ENCODE measurements around the gene NFATC1. TPM values are rescaled to one million over a fixed set of nuclear protein-coding genes. Genes with fewer than 3 reads are reported as not detected.

The NFATC1 gene
- total RNA-seq, 1 donor from 2014 or later = 40.2 TPM

DNA sequence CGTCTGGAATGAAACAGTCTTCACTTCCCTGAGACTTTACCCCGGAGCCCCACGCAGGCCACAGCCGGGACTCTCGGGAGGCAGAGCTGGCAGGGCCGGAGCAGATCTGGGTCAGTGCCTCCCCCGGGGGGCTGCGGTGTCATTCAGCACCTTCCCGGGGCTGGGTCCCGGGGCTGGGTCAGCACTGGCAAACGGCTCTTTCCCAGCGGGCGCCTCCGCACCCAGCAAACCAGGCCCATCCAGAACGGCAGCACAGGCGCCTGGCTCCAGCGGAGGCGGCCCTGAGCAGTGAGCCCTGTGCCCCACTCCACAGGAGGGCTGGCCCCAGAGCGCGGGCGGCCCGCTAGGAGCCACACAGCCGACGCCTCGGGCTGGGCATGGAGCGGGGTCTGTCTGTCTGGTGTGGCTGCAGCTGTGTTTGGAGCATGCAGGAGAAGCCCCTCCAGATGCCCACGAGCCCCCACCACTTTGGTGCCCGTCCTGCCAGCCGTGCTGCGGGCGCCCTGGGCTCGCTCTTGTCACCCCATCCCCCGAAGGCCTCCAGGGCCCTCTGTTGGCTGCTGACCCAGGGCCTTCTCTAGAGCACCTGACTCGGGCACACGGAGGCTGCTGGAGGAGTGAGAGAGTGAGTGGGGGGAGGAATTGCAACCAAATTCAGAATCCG, 151.8 kb downstream of the NFATC1 start:
- intact Hi-C loops (cut with micrococcal nuclease) = no loop called here

GRCh38 chr18:79548077-79548450, 152.3 kb downstream of the NFATC1 start:
- intact Hi-C loops (cut with micrococcal nuclease) = no loop called here

GRCh38 chr18:79548621-79548985, 152.9 kb downstream of the NFATC1 start:
- intact Hi-C loops (cut with micrococcal nuclease) = no loop called here

DNA sequence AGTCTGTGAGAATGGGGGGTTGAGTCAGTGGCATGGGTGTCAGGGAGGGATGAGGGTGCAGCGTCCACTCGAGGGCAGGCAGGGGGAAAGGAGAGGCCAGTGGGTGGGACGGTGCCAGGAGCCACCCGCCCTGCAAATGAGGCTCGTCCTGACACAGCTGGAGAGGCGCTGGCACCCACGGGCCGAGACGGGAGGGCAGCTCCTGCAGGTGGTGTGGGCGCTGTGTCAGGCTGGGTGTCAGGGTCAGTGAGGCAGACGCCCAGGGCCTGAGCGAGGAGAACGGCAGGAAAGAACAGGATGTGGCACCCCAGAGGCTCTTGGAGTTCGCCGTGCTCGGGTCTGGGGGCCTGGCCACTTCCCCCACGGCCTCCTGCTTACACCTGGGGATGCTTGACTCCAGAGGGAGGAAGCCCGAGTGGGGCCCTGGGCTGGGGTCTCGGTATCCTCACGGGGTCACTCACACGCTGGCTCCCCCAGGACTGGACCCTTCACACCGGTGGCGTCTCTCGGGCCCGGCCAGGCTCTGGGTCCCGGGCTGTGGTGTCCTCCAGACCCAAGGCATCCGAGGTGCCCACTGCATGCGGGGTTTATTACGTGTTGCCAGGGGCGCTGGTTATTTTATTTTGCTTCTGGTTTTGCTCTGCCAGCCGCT, 153.4 kb downstream of the NFATC1 start:
- intact Hi-C loops (cut with micrococcal nuclease) = no loop called here

DNA sequence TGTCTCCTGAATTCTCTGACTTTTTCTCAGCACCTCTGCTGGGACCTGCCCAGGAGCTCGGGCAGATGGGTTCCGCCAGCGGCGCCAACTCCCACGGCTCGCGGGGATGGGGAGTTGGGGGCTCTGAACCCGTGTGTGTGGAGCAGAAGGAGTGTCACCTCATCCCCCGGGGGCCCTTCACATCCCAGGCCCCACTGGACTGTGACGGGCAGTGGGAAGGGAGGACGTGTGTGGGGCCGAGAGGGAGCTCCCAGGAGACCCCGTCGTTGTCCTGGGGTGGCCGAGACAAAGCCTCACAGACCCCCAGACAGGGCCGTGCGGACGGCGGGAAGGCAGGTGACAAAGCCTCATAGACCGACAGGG, 153.9 kb downstream of the NFATC1 start:
- intact Hi-C loops (cut with micrococcal nuclease) = no loop called here

DNA sequence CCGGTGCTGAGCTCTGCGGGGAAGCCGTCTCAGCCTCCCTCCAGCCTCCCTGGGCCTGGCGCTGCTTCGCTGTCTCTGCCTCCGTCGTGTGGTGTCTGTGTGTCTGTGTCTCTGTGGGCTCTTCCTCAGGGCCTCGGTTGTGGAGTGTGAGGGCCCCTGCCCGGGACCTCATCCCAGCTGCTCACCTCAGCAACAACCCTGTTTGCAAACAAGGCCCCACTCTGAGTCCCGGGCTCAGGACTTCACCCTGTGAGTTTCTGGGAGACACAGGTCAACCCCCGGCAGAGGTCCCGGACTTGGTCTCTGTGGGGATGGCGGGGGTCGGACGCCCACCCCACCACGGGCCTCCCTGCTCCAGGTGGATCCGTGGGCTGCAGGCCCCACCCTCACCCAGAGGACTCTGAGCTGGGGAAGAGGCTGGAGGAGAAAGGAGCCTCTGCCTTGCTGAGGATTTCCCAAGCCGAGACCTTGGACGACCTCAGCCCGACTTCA, 156.5 kb downstream of the NFATC1 start:
- intact Hi-C loops (cut with micrococcal nuclease) = no loop called here

DNA sequence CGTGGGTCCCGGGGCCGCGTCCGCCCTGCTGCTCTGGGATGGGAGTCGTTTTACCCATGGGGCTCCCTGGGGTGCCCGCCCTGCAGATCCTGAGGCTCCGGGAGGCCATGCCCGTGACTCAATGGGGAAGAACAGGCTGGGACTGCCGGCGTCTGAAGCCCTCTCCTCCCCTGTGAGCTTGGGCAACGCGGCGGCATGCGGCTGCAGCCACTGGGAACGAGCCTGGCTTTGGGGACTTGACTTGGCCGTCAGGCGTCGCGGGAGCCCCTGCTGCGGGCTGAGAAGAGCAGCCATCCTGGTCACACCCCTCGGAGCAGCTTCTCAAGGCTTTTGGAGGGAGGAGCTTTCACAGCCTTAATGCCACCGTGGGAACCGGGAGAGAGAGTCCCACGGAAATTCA, 157.0 kb downstream of the NFATC1 start:
- intact Hi-C loops (cut with micrococcal nuclease) = no loop called here

GRCh38 chr18:79553154-79553553, 157.4 kb downstream of the NFATC1 start:
- intact Hi-C loops (cut with micrococcal nuclease) = no loop called here

DNA sequence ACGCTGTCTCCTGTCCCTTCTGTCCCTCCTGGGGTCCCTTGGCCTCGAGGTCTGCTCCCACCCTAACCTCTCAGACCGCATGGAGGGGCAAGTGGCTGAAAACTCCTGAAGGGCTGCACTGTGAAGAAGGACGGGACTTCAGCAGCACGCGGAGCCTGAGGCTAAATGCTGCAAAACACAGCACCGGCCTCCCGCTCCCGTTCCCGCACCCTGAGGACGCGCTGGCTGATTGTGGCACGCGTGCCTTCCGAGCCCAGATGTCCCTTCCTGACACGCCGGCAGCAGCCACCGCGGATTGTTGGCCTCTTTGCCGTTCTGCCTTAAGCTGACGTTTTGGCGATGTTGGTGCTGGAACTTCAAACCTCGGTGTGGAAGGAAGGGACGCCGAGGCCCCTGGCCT, 158.0 kb downstream of the NFATC1 start:
- intact Hi-C loops (cut with micrococcal nuclease) = no loop called here

DNA sequence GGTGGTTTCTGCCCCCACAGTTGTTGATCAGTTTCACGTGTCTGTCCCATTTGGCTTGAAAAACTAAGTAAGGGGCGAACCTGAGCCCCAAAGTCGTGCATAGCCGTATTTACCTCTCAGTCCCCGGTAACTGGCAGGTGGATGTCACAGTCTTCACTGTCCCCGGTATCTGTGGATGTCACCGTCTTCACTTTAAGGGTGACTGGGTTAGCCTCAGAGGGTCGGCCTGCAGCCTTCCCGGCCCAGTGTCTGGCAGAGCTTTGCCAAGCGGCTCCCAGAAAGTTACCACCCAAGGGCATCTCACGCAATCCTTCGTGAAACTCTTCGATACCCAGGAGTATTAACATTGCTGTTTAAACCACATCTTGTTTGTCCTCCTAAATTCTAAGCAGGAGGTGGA, 158.6 kb downstream of the NFATC1 start:
- intact Hi-C loops (cut with micrococcal nuclease) = no loop called here

- intact Hi-C loops (cut with micrococcal nuclease) = no loop called here
Measured at GRCh38 chr18:79554945-79555645, 159.4 kb downstream of the NFATC1 start.

DNA sequence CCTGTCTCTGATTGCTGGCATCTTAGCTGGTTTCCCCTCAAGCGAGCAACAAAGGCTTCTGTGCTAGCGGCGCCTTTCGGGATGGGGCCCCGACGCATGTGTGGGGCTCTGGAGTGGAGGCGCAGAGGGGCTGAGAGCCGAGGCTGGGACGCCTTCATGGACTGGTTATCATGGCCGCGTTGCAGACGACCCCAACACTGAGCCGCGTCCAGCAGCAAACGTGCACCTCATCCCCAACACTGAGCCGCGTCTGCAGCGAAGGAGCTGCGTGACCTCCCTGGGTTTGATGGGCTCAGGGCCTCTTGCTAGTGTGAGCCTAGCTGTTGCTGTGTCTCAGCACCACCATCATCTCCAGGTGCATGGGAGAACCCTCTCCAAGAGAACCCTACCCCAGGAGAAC, 160.2 kb downstream of the NFATC1 start:
- intact Hi-C loops (cut with micrococcal nuclease) = no loop called here

GRCh38 chr18:79556829-79557585, 161.3 kb downstream of the NFATC1 start:
- intact Hi-C loops (cut with micrococcal nuclease) = no loop called here

DNA sequence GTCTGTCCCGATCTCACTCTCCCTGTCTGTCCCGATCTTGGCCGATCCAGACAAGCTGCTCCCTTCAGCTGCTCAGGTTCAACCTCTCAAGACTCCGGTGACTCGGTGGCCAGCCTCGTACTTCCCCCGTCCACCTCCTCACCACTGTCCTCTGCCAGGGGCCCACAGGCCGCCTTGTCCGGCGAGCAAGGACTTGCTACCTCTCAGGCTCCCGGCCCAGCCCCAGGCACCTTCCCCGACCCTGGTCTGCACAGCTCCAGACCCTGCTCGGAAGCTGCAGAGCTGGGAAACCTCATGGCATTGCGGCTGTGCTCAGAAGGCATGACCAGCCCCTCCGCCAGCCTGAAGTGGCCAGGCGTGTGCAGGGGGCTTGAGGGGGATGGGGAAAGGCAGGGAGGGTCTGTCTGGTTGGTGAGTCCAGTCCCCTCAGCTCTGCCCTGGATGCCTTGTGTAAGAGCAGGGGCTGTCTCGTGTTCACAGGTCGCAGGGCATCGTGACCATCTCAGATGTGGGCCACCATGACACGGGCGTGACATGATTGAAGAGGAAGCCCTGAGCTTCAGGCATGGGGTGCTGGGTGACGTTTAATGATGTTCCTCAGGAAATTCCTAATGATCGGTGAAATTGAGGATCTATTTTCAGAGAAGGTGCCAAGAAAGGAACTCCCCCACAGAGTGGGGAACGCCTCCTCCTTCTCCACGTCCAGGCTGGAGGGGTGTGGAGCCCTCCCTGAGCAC, 162.6 kb downstream of the NFATC1 start:
- intact Hi-C loops (cut with micrococcal nuclease) = no loop called here

DNA sequence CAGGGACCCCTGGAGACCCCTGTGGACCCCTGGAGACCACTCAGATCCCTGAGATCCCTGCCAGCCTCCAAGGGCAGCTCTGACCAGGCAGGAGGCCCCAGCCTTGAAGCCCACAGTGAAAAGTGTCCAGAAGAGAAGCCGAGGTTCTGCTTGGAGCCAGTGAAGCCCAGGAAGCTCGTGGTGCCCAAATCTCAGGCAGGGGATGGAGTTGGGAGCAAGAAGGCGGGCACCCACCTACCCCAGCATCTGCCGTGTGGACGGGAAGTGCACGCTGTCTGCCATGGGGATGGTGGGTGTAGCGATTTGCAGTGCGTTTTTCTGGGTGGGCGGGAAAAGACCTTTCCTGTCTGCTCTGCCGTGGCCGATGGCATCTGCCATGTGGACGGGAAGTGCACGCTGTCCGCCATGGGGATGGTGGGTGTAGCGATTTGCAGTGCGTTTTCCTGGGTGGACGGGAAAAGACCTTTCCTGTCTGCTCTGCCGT, 163.2 kb downstream of the NFATC1 start:
- intact Hi-C loops (cut with micrococcal nuclease) = no loop called here

DNA sequence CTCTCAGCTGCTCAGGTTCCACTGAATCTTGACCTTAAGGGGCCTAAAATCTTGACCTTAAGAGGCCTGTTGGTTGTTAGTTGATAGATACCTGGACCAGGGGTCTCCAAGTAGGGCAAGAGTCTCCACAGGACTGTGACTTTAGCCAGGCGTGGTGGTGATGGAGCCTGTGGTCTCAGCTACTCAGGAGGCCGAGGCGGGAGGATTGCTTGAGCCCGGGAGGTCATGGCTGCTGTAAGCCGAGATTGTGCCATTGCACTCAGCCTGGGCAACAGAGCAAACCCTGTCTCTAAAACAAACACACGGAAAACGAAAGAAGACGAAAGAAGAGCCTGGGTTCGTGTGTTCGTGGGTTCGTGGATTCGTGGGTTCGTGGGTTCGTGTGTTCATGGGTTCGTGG, 163.7 kb downstream of the NFATC1 start:
- intact Hi-C loops (cut with micrococcal nuclease) = no loop called here

DNA sequence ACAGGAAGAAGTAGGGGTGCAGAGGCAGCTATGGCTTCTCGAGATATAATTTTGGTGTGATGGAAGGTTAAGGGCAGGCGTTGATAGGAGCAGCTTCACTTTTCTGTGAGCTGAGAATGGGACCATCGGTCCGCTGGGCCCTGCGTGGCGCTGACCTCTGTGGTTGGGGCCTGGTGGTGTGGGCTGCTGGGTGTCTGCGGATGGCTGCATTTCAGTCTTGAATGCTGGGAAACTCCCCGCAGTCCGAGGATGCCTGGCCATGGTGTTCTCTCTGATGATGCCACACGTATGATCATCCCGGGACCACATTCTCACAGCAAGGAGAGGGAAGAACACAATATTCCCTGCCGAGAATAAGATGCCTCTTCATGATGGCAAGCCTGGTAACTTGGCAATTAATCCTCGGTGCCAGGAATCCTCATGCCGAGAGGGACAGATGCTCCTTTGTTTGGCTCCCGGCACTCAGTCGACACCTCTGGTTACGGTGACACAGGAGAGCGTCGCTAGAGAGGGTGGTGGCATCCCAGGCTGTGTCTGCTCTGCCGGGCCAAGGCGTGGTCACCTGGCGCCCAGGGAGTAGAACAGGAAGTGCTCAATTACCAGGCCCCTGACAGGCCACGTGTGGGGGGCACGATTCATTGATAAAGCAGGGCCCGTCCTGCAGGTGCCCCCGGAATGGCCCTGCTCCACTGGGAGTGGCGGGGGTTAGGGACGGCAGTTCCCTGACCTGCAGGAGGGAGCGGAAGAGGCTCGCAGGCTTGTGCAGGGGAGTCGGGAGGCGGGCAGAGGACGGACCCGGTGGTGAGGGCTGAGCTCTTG, 164.5 kb downstream of the NFATC1 start:
- intact Hi-C loops (cut with micrococcal nuclease) = no loop called here

DNA sequence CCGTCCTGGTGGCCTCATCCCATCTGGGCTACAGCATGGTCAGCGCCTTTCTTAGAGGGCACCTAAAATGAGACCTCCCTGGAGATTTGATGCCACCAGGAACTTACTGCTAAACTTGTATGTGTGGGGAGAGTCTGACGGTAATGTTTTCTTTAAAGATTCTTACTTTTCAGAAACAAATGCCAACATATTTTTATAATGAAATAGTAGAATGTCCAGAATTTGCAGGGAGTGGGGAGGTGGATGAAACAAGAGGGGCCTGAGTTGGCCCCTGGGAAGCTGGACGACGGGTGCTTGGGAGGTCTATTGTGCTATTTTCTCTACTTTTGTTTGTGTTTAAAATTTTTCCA, 165.1 kb downstream of the NFATC1 start:
- intact Hi-C loops (cut with micrococcal nuclease) = no loop called here

DNA sequence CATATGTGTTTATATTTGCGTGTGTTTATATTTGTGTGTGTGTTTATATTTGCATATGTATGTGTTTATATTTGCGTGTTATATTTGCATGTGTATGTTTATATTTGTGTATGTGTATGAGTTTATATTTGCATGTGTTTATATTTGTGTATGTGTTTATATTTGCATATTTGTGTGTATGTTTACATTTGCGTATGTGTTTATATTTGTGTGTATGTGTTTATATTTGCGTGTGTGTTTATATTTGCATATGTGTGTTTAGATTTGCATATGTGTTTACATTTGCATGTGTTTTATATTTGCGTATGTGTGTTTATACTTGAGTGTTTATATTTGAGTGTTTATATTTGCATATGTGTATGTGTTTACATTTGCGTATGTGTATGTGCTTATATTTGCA, 168.2 kb downstream of the NFATC1 start:
- intact Hi-C loops (cut with micrococcal nuclease) = no loop called here

GRCh38 chr18:79564441-79564840, 168.7 kb downstream of the NFATC1 start:
- intact Hi-C loops (cut with micrococcal nuclease) = no loop called here
